ENCODE data around the gene PPP2CA.
"Not testable (repeated sequence)": the region's sequence is repeated elsewhere in the genome, so short reads cannot be mapped to it uniquely, and the experiment has no call there.

PPP2CA gene

DNA sequence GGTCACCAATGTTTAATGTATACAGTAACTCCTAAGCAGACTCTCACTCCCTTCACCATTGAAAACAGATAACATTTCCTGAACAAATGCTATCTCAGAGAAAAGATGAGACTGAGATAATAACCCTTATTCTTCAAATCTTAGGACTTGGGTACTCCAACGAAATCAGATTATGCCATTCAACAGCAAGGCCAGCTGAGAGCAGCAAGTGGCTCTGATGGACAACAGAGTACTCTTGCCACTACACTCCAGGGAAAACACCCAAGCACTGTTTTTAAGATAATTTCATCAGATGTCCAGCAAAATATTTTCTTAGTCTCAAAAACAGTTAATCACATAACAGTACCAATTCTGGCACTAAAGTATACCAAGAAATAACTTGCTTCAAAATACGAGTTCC is 10.1 kb downstream of the PPP2CA start:
- no peak overlapping the region for H3K4me2 ChIP-seq (ENCODE audit: low read depth, low read length, poor library complexity, severe bottlenecking)
- H3K9me3 ChIP-seq (ENCODE audit: insufficient read depth, low read depth, low read length): no peaks in the 10 kb centered on the region; the same call in 1 of the 2 replicates
- no peaks in the 10 kb centered on the region for H3K27me3 ChIP-seq (ENCODE audit: insufficient read depth, low read length, poor library complexity, severe bottlenecking)
- H3K79me2 ChIP-seq (ENCODE audit: insufficient read depth, low read length): peaks cover 98% of the 10 kb centered on the region
- H3K9me2 ChIP-seq (replicated peaks; ENCODE audit: low read depth, low read length): no peaks in the 10 kb centered on the region
- no peak for TF ChIP-seq EZH2phosphoT487 (IDR thresholded peaks at IDR 0.05; ENCODE audit: borderline replicate concordance)
- TF ChIP-seq, protein P1, sequence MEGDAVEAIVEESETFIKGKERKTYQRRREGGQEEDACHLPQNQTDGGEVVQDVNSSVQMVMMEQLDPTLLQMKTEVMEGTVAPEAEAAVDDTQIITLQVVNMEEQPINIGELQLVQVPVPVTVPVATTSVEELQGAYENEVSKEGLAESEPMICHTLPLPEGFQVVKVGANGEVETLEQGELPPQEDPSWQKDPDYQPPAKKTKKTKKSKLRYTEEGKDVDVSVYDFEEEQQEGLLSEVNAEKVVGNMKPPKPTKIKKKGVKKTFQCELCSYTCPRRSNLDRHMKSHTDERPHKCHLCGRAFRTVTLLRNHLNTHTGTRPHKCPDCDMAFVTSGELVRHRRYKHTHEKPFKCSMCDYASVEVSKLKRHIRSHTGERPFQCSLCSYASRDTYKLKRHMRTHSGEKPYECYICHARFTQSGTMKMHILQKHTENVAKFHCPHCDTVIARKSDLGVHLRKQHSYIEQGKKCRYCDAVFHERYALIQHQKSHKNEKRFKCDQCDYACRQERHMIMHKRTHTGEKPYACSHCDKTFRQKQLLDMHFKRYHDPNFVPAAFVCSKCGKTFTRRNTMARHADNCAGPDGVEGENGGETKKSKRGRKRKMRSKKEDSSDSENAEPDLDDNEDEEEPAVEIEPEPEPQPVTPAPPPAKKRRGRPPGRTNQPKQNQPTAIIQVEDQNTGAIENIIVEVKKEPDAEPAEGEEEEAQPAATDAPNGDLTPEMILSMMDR (conservative IDR thresholded peaks at IDR 0.05; ENCODE audit: low read length): no peak
- H3K9ac ChIP-seq (ENCODE audit: low read depth, low read length, poor library complexity, severe bottlenecking): no peak overlapping the region
- no peaks in the 10 kb centered on the region for H3K36me3 ChIP-seq (ENCODE audit: insufficient read depth, low read length)
- no peak overlapping the region for H2AFZ ChIP-seq (ENCODE audit: low read length)
- H3K4me3 ChIP-seq (ENCODE audit: low read length, poor library complexity, severe bottlenecking): no peak overlapping the region
- peaks cover 11% of the 10 kb centered on the region for H3K4me1 ChIP-seq (ENCODE audit: insufficient read depth, low read length, poor library complexity, severe bottlenecking)
- H4K20me1 ChIP-seq (ENCODE audit: insufficient read depth, low read length, poor library complexity, severe bottlenecking): peaks cover 63% of the 10 kb centered on the region
- H3F3A ChIP-seq (ENCODE audit: low read depth): no peaks in the 10 kb centered on the region

DNA sequence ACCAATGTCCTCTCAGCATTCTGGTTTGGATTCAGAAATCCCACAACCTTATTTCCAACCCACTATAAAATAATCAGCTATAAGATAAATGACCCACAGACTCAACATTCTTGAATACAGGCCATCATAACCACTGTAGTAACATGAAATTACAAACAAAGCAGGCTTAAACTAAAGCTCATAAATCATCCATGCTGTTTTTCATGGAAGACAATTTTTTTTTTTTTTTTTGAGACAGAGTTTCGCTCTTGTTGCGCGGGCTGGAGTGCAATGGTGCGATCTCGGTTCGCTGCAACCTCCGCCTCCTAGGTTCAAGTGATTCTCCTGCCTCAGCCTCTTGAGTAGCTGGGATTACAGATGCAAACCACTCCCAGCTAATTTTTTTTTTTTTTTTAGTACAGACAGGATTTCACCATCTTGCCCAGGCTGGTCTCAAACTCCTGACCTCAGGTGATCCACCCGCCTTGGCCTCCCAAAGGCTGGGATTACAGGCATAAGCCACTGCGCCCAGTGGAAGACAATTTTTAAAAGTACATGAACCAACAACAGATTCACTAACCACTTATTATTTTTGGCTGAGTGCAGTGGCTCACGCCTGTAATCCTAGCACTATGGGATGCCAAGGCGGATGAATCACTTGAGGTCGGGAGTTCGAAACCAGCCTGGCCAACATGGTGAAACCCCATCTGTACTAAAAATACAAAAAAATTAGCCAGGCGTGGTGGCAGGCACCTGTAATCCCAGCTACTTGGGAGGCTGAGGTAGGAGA is 14.4 kb downstream of the PPP2CA start:
- not testable (repeated sequence) for H3K36me3 ChIP-seq (ENCODE audit: insufficient read depth, low read length); H3K9ac ChIP-seq (ENCODE audit: low read depth, low read length, poor library complexity, severe bottlenecking); H3K4me2 ChIP-seq (ENCODE audit: low read depth, low read length, poor library complexity, severe bottlenecking); H2AFZ ChIP-seq (ENCODE audit: low read length); H3K27me3 ChIP-seq (ENCODE audit: insufficient read depth, low read length, poor library complexity, severe bottlenecking); H3K4me3 ChIP-seq (ENCODE audit: low read length, poor library complexity, severe bottlenecking); H3K4me1 ChIP-seq (ENCODE audit: insufficient read depth, low read length, poor library complexity, severe bottlenecking); H3K9me3 ChIP-seq (ENCODE audit: insufficient read depth, low read depth, low read length); H3K9me2 ChIP-seq (replicated peaks; ENCODE audit: low read depth, low read length); H3F3A ChIP-seq (ENCODE audit: low read depth)
- Histone ChIP-seq H4K20me1 (ENCODE audit: insufficient read depth, low read length, poor library complexity, severe bottlenecking) (peaks cover 62% of the 10 kb centered on the region), H3K79me2 (ENCODE audit: insufficient read depth, low read length) (peaks cover 98% of the 10 kb centered on the region)

DNA sequence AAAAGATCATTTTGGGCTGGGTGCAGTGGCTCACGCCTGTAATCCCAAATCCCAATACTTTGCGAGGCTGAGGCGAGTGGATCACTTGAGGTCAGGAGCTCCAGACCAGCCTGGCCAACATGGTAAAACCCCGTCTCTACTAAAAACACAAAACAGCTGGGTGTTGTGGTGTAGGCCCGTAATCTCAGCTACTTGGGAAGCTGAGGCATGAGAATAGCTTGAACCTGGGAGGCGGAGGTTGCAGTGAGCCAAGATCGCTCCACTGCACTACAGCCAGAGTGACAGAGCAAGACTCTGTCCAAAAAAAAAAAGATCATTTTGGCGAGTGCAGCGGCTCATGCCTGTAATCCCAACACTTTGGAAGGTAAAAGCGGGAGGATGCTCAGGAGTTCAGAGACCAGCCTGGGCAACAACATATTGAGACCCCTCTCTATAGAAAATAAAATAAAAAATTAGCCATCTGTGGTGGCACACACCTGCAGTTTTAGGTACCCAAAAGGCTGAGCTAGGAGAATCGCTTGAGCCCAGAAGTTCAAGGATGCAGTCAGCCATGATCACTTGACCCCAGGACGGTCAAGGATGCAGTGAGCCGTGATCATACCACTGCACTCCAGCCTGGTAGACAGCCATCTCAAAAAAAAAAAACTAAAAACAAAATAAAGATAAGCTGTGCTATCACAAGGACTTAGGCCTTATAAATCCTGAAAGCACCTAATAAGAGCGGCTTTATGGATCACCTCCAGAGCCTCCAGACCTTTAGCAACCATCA is 16.2 kb downstream of the PPP2CA start:
- no peaks in the 10 kb centered on the region for H3K27me3 ChIP-seq (ENCODE audit: insufficient read depth, low read length, poor library complexity, severe bottlenecking)
- no peak overlapping the region for H2AFZ ChIP-seq (ENCODE audit: low read length)
- no peaks in the 10 kb centered on the region for H3F3A ChIP-seq (ENCODE audit: low read depth)
- H3K4me2 ChIP-seq (ENCODE audit: low read depth, low read length, poor library complexity, severe bottlenecking): no peak overlapping the region
- no peaks in the 10 kb centered on the region for H3K9me2 ChIP-seq (replicated peaks; ENCODE audit: low read depth, low read length)
- H3K4me1 ChIP-seq (ENCODE audit: insufficient read depth, low read length, poor library complexity, severe bottlenecking): no peaks in the 10 kb centered on the region
- peaks cover 12% of the 10 kb centered on the region; the same call in 1 of the 2 replicates for H3K36me3 ChIP-seq (ENCODE audit: insufficient read depth, low read length)
- TF ChIP-seq, protein P1 (conservative IDR thresholded peaks at IDR 0.05; ENCODE audit: low read length): no peak
- H4K20me1 ChIP-seq (ENCODE audit: insufficient read depth, low read length, poor library complexity, severe bottlenecking): peaks cover 52% of the 10 kb centered on the region
- no peak overlapping the region for H3K9ac ChIP-seq (ENCODE audit: low read depth, low read length, poor library complexity, severe bottlenecking)
- H3K79me2 ChIP-seq (ENCODE audit: insufficient read depth, low read length): peaks cover 94% of the 10 kb centered on the region
- H3K9me3 ChIP-seq (ENCODE audit: insufficient read depth, low read depth, low read length): no peaks in the 10 kb centered on the region; the same call in 1 of the 2 replicates
- no peak overlapping the region for H3K4me3 ChIP-seq (ENCODE audit: low read length, poor library complexity, severe bottlenecking)
